A673 (cell line): ENCODE data around the gene LRRC3.

Experiments
- CTCF ChIP-seq: fragments of 300-800, 200-600 bp; sonication (generic); conservative IDR thresholded peaks from 2 replicates; pipeline ENCODE4 v1.5.1; 2017; ENCODE audit warnings: low read depth, mild to moderate bottlenecking, antibody characterized with exemption, low read length, moderate library complexity, mixed read lengths
- EZH2 ChIP-seq: fragments of 200-600 bp; sonication (generic); IDR thresholded peaks from 2 replicates; pipeline ENCODE4 v1.6.1; 2017; ENCODE audit warnings: borderline replicate concordance, low read depth, mild to moderate bottlenecking, mixed read lengths, antibody characterized with exemption, low read length; ENCODE audit not compliant: poor library complexity, severe bottlenecking

GRCh38 chr21:44427241-44428120, 27.8 kb upstream of the LRRC3 start:
- TF ChIP-seq CTCF (no peak), EZH2 (no peak)
